HepG2 (cell line): ENCODE measurements around the gene OST4.

Experiments used
- ATF7 ChIP-seq, 2 experiments: fragments of 450-650 bp in 1 of 2; sonication (generic) in 1 of 2; formaldehyde crosslinking in 1 of 2; IDR thresholded peaks; 2 replicates each; pipeline versions ENCODE4 v1.4.0 to v1.6.1; 2016 to 2020; ENCODE audit warnings: antibody characterized with exemption in 1 of 2, mild to moderate bottlenecking in 1 of 2, missing genetic modification reagents in 1 of 2
- CTCF ChIP-seq: sonication (generic); formaldehyde crosslinking; IDR thresholded peaks from 2 replicates; pipeline ENCODE4 v1.5.0; 2020; ENCODE audit warnings: mild to moderate bottlenecking, missing genetic modification reagents, moderate library complexity
- HNRNPH1 ChIP-seq: fragments of 200-400 bp; formaldehyde crosslinking; optimal IDR thresholded peaks from 2 replicates; pipeline ENCODE3; 2017; ENCODE audit warnings: mild to moderate bottlenecking, low read depth, low read length
- KDM1A ChIP-seq: IDR thresholded peaks from 2 replicates; pipeline ENCODE4 v1.6.1; 2016; ENCODE audit warnings: missing compliant biosample characterization
- NR2F1 ChIP-seq, 2 experiments: fragments of 450-650 bp in 1 of 2; formaldehyde crosslinking in 1 of 2; IDR thresholded peaks; 2 replicates each; pipeline versions ENCODE4 v1.5.0 to v1.6.1; 2016 to 2020; ENCODE audit warnings: mild to moderate bottlenecking in 1 of 2, missing compliant biosample characterization in 1 of 2, missing genetic modification reagents in 1 of 2, moderate library complexity in 1 of 2
- NR3C1 ChIP-seq: sonication (generic); formaldehyde crosslinking; IDR thresholded peaks from 2 replicates; pipeline ENCODE4 v1.4.0; 2020; ENCODE audit warnings: missing genetic modification reagents
- PITX1 ChIP-seq: sonication (generic); formaldehyde crosslinking; IDR thresholded peaks from 2 replicates; pipeline ENCODE4 v1.5.1; 2020; ENCODE audit warnings: mild to moderate bottlenecking, missing genetic modification reagents
- RAD21 ChIP-seq: fragments of 450-650 bp; formaldehyde crosslinking; IDR thresholded peaks from 2 replicates; pipeline ENCODE4 v1.5.0; 2020; ENCODE audit warnings: mild to moderate bottlenecking
- SIN3A ChIP-seq: IDR thresholded peaks from 2 replicates; pipeline ENCODE4 v1.6.1; 2011; ENCODE audit warnings: low read depth, mild to moderate bottlenecking, control low read depth, low read length, borderline replicate concordance
- SRF ChIP-seq: IDR thresholded peaks from 2 replicates; pipeline ENCODE4 v1.6.1; 2011; ENCODE audit warnings: mild to moderate bottlenecking, low read depth, low read length, moderate library complexity
- ZNF350 ChIP-seq: sonication (generic); formaldehyde crosslinking; IDR thresholded peaks from 2 replicates; pipeline ENCODE4 v1.4.0; 2020; ENCODE audit warnings: mild to moderate bottlenecking, low read depth, missing genetic modification reagents, borderline replicate concordance
- ZNF766 ChIP-seq: sonication (generic); formaldehyde crosslinking; IDR thresholded peaks from 2 replicates; pipeline ENCODE4 v1.5.0; 2020; ENCODE audit warnings: missing genetic modification reagents, borderline replicate concordance
- TF ChIP-seq, protein P1 (sequence below): sonication (generic); formaldehyde crosslinking; IDR thresholded peaks from 2 replicates; pipeline ENCODE4 v1.8.1; 2023; ENCODE audit warnings: mild to moderate bottlenecking, inconsistent platforms, moderate library complexity, missing genetic modification reagents, borderline replicate concordance
- TF ChIP-seq, protein P2 (sequence below): sonication (generic); IDR thresholded peaks from 2 replicates; pipeline ENCODE4 v1.6.1; 2016; ENCODE audit warnings: low read depth, borderline replicate concordance

DNA sequence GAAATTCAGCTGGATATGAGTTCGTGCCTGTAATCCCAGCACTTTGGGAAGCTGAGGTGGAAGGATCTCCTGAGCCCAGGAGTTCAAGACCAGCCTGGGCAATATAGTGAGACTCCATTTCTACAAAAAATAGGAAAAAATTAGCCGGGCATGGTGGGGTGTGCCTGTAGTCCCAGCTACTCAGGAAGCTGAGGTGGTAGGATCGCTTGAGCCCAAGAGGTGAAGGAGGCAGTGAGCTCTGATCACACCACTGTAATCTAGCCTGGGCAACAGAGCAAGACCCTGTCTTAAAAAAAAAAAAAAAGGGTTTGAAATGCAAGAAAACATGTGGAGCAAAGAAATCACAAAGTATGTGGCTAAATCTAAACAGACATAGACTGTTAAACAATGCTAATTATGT lies 37.6 kb upstream of the OST4 start:
- TF ChIP-seq NR2F1 (CRISPR knock-in tag; IDR thresholded peaks at IDR 0.05) (no peak), HNRNPH1 (no peak), SRF (no peak), CTCF (CRISPR knock-in tag) (no peak), ATF7 (IDR thresholded peaks at IDR 0.05) (no peak), ATF7 (CRISPR knock-in tag; IDR thresholded peaks at IDR 0.05) (no peak), SIN3A (no peak), RAD21 (no peak), ZNF766 (no peak), ZNF350 (CRISPR knock-in tag) (no peak), NR3C1 (CRISPR knock-in tag) (no peak), PITX1 (CRISPR knock-in tag) (no peak), KDM1A (CRISPR knock-in tag) (no peak)
- TF ChIP-seq, protein P1, sequence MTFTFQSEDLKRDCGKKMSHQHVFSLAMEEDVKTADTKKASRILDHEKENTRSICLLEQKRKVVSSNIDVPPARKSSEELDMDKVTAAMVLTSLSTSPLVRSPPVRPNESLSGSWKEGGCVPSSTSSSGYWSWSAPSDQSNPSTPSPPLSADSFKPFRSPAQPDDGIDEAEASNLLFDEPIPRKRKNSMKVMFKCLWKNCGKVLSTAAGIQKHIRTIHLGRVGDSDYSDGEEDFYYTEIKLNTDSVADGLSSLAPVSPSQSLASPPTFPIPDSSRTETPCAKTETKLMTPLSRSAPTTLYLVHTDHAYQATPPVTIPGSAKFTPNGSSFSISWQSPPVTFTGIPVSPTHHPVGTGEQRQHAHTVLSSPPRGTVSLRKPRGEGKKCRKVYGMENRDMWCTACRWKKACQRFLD (CRISPR knock-in tag) = no peak
- TF ChIP-seq, protein P2, sequence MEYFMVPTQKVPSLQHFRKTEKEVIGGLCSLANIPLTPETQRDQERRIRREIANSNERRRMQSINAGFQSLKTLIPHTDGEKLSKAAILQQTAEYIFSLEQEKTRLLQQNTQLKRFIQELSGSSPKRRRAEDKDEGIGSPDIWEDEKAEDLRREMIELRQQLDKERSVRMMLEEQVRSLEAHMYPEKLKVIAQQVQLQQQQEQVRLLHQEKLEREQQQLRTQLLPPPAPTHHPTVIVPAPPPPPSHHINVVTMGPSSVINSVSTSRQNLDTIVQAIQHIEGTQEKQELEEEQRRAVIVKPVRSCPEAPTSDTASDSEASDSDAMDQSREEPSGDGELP = no peak
